CD4-positive, CD25-positive, alpha-beta regulatory T cell (primary cell): ENCODE data around the gene CPA2. TPM values are rescaled to one million over a fixed set of nuclear protein-coding genes. Genes with fewer than 3 reads are reported as not detected.

Source experiments
- polyA plus RNA-seq, 4 donors: library from polyadenylated mRNA; unstranded; fragments of 300-500 nt; fragmentation: Illumina TruSeq; gene quantifications; one replicate each; pipeline ENCODE4 v1.2.3, GENCODE V29; 2021
- total RNA-seq: library from RNA; stranded (reverse); gene quantifications from one replicate; pipeline ENCODE4 v1.2.3, GENCODE V29; 2022

CPA2 gene
- total and polyA plus RNA-seq, 5 donors from 2014 or later, result not detected

Other genes with a start within 250 kb of the CPA2 start
- gene ZC3HC1, start 215.5 kb upstream of the CPA2 start, total RNA-seq, result 12.9 TPM
- 10 to 100 TPM; 14.8 to 20.7 (median 16.2) TPM for gene ZC3HC1, start 215.5 kb upstream of the CPA2 start, polyA plus RNA-seq
- gene KLHDC10, start 196.3 kb upstream of the CPA2 start, total RNA-seq, result 16.8 TPM
- 1 to 10 TPM; 1.3 to 4.7 (median 2.0) TPM for gene KLHDC10, start 196.3 kb upstream of the CPA2 start, polyA plus RNA-seq
- 27.5 TPM for gene TMEM209, start 61.5 kb upstream of the CPA2 start, total RNA-seq
- 10 to 100 TPM; 41.3 to 57.9 (median 47.3) TPM for gene TMEM209, start 61.5 kb upstream of the CPA2 start, polyA plus RNA-seq
- gene SSMEM1, start 59.0 kb upstream of the CPA2 start, total RNA-seq, result not detected
- not detected for gene SSMEM1, start 59.0 kb upstream of the CPA2 start, polyA plus RNA-seq
- not detected for gene CPA4, start 26.3 kb downstream of the CPA2 start, total RNA-seq
- not detected for gene CPA4, start 26.3 kb downstream of the CPA2 start, polyA plus RNA-seq
- gene CPA5, start 78.0 kb downstream of the CPA2 start, total RNA-seq, result 4.3 TPM
- gene CPA5, start 78.0 kb downstream of the CPA2 start, polyA plus RNA-seq, result 10 to 100 TPM; 23.6 to 86.2 (median 61.0) TPM
- gene CPA1, start 113.6 kb downstream of the CPA2 start, total RNA-seq, result not detected
- gene CPA1, start 113.6 kb downstream of the CPA2 start, polyA plus RNA-seq, result under 1 TPM in 1 of 4 donors, not detected in 3; 0.25 TPM
- 4.1 TPM for gene CEP41, start 174.2 kb downstream of the CPA2 start, total RNA-seq
- 10 to 100 TPM; 12.7 to 22.0 (median 14.5) TPM for gene CEP41, start 174.2 kb downstream of the CPA2 start, polyA plus RNA-seq
- gene MEST, start 225.2 kb downstream of the CPA2 start, total RNA-seq, result 3.8 TPM
- gene MEST, start 225.2 kb downstream of the CPA2 start, polyA plus RNA-seq, result 1 to 10 TPM; 1.8 to 3.1 (median 2.2) TPM